ENCODE data around the gene C10orf105. TPM values are rescaled to one million over a fixed set of nuclear protein-coding genes. Genes with fewer than 3 reads are reported as not detected.

C10orf105 gene
- total and polyA plus RNA-seq, 2 of the 8 experiments (the other 6 are each of a cell fraction or from before 2014, with no cell fraction given): 0.71 to 0.73 TPM

GRCh38 chr10:71756311-71757191 is 37.0 kb upstream of the C10orf105 start:
- POLR2A ChIA-PET (ENCODE audit: partially characterized antibody): interaction anchor here (0.9 kb wide), 1 partner anchor 361 kb away, joined by 3 read pairs; no protein-coding TSS in a partner anchor
- H3K27me3 ChIP-seq (replicated peaks in 1 of 4; ENCODE audit: control insufficient read depth in 3 of 4, extremely low read depth in 1 of 4, insufficient read depth in 3 of 4, low read length in 3 of 4): no peaks in the 10 kb centered on the region; a peak in 3 of 7 replicates
- DNase-seq (ENCODE audit: low read depth in 1 of 2, low spot score in 2 of 2) (no peak), FAIRE-seq (no peak)
- no peaks in the 10 kb centered on the region for H4K20me1 ChIP-seq (replicated peaks in 1 of 2; ENCODE audit: control insufficient read depth in 1 of 2, insufficient read depth in 2 of 2, low read length in 2 of 2)
- no peak overlapping the region for H3K4me3 ChIP-seq (ENCODE audit: extremely low read depth in 1 of 4, insufficient read depth in 2 of 4, low read depth in 3 of 4, low read length in 4 of 4)
- CTCF ChIA-PET (ENCODE audit: partially characterized antibody): interaction anchor here (0.7 to 4.0 kb wide), 16 partner anchors 8 to 57 kb away, joined by 3 to 24 read pairs (median 4); partner anchors contain the start of genes C10orf105 and VSIR
- no peak overlapping the region for H3K27ac ChIP-seq (ENCODE audit: low read depth, low read length)
- no peak overlapping the region for H2BK120ac ChIP-seq (replicated peaks; ENCODE audit: low read depth, low read length)
- H2BK15ac ChIP-seq (ENCODE audit: low read length): no peak overlapping the region
- no peak overlapping the region for H3K4me2 ChIP-seq (ENCODE audit: insufficient read depth in 1 of 2, low read depth in 2 of 2, low read length in 2 of 2)
- 74% methylated on average over 12 of the region's 12 CpGs; no CpG with 5 or more reads in 1 of the 2 experiments for WGBS, 2 experiments (ENCODE audit: extremely low coverage in 1 of 2, insufficient coverage in 1 of 2, insufficient read length in 1 of 2, insufficient replicate concordance in 2 of 2, low coverage in 1 of 2, low lambda C conversion rate in 2 of 2, missing lambda C conversion rate in 1 of 2)
- no peak overlapping the region for H3K56ac ChIP-seq (replicated peaks; ENCODE audit: insufficient read length, low read depth, low read length)
- H3K79me2 ChIP-seq (ENCODE audit: control insufficient read depth in 1 of 2, insufficient read depth in 2 of 2, low read length in 2 of 2): no peaks in the 10 kb centered on the region
- no peak overlapping the region for H2BK12ac ChIP-seq (ENCODE audit: low read depth, low read length)
- H3K23ac ChIP-seq (ENCODE audit: insufficient read length): no peak overlapping the region
- no peak overlapping the region for H3K18ac ChIP-seq (ENCODE audit: extremely low read depth, low read length)
- H3K4ac ChIP-seq (replicated peaks; ENCODE audit: insufficient read length, low read depth, low read length): no peak overlapping the region
- no peak overlapping the region for H4K5ac ChIP-seq (ENCODE audit: insufficient read length, low read depth, low read length)
- H4K91ac ChIP-seq (replicated peaks; ENCODE audit: insufficient read length, low read length): no peak overlapping the region
- H3K9ac ChIP-seq (replicated peaks in 1 of 4; ENCODE audit: extremely low read depth in 1 of 4, low read depth in 3 of 4, low read length in 3 of 4): no peak overlapping the region
- no peaks in the 10 kb centered on the region for H3K36me3 ChIP-seq (ENCODE audit: control insufficient read depth in 2 of 4, insufficient read depth in 4 of 4, low read length in 3 of 4)
- H3K23me2 ChIP-seq (ENCODE audit: low read depth, low read length): no peaks in the 10 kb centered on the region
- H2BK5ac ChIP-seq (ENCODE audit: low read depth, low read length): no peak overlapping the region
- H3K14ac ChIP-seq (ENCODE audit: insufficient read length): no peak overlapping the region
- peaks cover 0 to 7% (median 4%) of the 10 kb centered on the region in 4 experiments; a peak in 5 of 7 replicates for H3K4me1 ChIP-seq (replicated peaks in 1 of 4; ENCODE audit: control insufficient read depth in 3 of 4, insufficient read depth in 4 of 4, low read length in 3 of 4)
- no peak overlapping the region for H2AK5ac ChIP-seq (ENCODE audit: low read depth, low read length)
- H2AFZ ChIP-seq (ENCODE audit: low read length): peak overlapping the region; percentile 58; the same call in 1 of the 2 replicates
- H4K8ac ChIP-seq (ENCODE audit: extremely low read depth, insufficient read depth, low read length): no peak overlapping the region
- H3K9me3 ChIP-seq (ENCODE audit: insufficient read depth in 2 of 2, low read depth in 1 of 2, low read length in 1 of 2): no peaks in the 10 kb centered on the region
- no peak overlapping the region for H2BK20ac ChIP-seq (ENCODE audit: low read length)
- H3K79me1 ChIP-seq (ENCODE audit: low read depth, low read length): no peaks in the 10 kb centered on the region
- TF ChIP-seq PHF8 (conservative IDR thresholded peaks at IDR 0.05; ENCODE audit: low read depth, low read length): no peak
- no peak for TF ChIP-seq HDAC2 (IDR thresholded peaks at IDR 0.05; ENCODE audit: borderline replicate concordance in 1 of 2, low read depth in 2 of 2, low read length in 2 of 2)
- TF ChIP-seq EP300 (IDR thresholded peaks at IDR 0.05; ENCODE audit: borderline replicate concordance in 1 of 2, low read depth in 2 of 2, low read length in 2 of 2): no peak
- no peak for TF ChIP-seq BACH1 (IDR thresholded peaks at IDR 0.05; ENCODE audit: low read length)
- TF ChIP-seq FOSL1 (IDR thresholded peaks at IDR 0.05; ENCODE audit: insufficient read depth, low read depth, low read length): no peak
- TF ChIP-seq RAD21 (IDR thresholded peaks at IDR 0.05 in 1 of 2, conservative IDR thresholded peaks at IDR 0.05 in 1 of 2; ENCODE audit: low read depth in 2 of 2, low read length in 2 of 2): no peak
- no peak for TF ChIP-seq SIRT6 (IDR thresholded peaks at IDR 0.05; ENCODE audit: low read length)
- TF ChIP-seq HDAC6 (IDR thresholded peaks at IDR 0.05; ENCODE audit: low read depth, low read length): no peak
- TF ChIP-seq CREB1 (IDR thresholded peaks at IDR 0.05): no peak
- TF ChIP-seq GABPA (IDR thresholded peaks at IDR 0.05; ENCODE audit: borderline replicate concordance, insufficient read depth, low read length): no peak
- TF ChIP-seq TCF12 (IDR thresholded peaks at IDR 0.05; ENCODE audit: low read depth, low read length): no peak
